DMS114 treated with DMSO at 0.1 percent for 48 hours (cell line): ENCODE measurements around the gene CNRIP1.
A peak's percentile ranks its signal among the peaks of the same experiment; 100 is the strongest.

ENCODE experiments used
- DNase-seq: peaks from one replicate; lab custom pipeline; 2025; ENCODE audit not compliant: unreplicated experiment; lab: John Stamatoyannopoulos, UW

CNRIP1 gene

DNA sequence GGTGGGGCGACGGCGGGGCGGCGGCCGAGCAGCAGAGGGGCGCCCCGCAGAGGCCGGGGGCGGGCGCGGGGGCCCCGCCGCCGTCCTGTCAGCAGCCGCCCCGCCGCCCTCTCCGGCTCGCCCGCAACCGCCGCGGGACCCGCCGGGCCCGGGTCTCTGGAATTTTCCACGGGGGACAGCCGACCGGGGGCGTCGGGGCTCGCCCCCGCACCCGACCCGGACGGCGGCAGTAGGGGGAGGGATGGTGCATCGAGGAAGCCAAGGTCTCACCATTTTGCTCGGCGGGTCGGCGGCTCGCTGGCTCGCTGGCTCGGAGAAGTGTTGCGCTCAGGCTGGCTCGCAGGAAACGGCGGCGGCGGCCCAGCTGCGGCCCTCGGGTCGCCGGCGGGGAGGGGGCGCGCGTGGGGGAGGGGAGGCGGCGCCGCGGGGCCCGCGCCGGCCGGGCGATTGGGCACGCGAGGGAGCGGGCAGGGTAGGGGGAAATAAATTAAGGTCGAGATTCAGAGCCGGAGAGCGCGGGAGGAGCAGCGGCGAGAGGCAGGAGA, 67.8 kb downstream of the CNRIP1 start:
- DNase-seq: no peak

GRCh38 chr2:68251187-68251854, 68.4 kb downstream of the CNRIP1 start:
- DNase-seq: peak; percentile 82

DNA sequence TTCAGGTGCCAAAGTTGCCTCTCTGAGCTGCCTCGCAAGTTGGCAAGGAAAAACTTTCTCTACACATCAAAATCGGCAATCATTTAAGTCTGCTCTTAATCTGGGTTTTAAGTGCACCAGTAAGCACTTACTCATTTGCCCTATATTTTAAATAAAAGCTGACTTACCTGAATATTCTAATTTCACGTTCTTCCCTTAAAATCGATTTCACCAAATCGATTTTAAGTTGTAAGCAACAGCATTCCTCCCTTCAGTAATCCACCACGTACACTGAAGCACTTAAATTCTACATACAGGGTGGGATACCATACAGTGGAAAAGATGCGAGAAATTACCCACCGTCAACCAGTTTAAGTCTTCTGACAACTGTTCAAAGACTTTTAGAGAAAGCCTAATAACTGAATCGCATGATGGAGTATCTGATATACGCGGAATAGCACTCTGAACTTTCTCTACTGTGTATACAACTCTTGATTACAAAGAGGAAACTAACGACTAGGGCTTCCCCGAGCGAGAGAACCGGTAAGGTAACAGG, 69.0 kb downstream of the CNRIP1 start:
- DNase-seq: no peak

- no peak for DNase-seq
Observed at GRCh38 chr2:68250196-68250595, 69.6 kb downstream of the CNRIP1 start.

GRCh38 chr2:68248806-68249205, 70.9 kb downstream of the CNRIP1 start:
- DNase-seq: no peak

- no peak for DNase-seq
Observed at GRCh38 chr2:68248361-68248760, 71.4 kb downstream of the CNRIP1 start.

DNA sequence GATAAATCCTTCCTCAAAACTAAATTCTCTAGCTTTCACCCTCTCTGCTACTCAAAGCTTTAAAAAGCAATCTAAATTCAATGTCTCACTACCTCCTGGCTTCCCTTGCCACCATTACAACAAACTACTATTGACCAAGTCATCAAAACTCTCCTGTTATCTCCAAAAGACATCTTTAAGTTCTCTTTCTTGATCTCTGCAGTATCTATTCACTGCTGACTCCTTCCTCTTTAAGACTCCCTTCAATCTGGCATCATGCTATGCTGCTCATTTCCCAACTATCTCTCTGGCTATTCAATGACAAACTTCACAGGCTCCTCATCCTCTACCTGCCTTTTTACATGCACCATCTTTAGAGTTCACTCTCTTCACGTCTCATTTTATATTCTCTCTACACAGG, 73.4 kb downstream of the CNRIP1 start:
- DNase-seq: no peak

DNA sequence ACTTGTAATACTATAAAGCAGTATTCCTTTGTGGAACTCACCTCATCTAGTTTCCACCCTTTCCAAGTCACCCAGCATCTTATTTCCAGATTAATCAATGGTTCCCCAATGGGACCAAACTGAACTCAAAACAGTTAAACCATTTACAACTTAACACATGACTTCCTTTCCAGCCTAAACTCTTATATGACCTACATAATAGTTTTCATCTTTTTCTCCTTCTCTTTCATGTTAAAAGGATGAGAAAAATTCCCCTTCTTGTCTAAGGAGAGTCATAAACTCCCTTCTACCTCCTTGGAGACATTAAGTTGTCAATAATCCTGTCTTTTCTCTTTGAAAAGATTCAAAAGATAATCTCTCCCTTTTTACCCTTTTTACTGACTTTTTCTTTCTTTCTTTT, 74.1 kb downstream of the CNRIP1 start:
- no peak for DNase-seq

DNA sequence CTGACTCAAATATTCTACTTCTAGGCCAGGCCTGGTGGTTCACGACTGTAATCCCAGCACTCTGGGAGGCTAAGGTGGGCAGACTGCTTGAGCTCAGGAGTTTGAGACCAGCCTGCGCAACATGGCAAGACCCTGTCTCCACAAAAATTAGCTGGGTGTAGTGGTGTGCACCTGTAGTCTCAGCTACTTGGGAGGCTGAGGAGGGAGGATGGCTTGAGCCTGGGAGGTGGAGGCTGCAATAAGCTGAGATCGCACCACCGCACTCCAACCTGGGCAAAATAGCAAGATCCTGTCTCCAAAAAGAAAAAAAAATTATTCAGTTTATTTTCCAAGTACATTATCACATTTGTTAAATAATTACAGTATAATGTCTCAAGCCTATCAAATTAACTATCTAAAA, 74.7 kb downstream of the CNRIP1 start:
- DNase-seq: no peak

- no peak for DNase-seq
Observed at GRCh38 chr2:68244456-68244855, 75.3 kb downstream of the CNRIP1 start.
